DMS79 treated with DMSO at 0.1 percent for 48 hours (cell line): ENCODE measurements around the gene PNRC2.
A peak's percentile ranks its signal among the peaks of the same experiment; 100 is the strongest.

Source experiments
- DNase-seq: peaks from one replicate; lab custom pipeline; 2025; lab: John Stamatoyannopoulos, UW

The PNRC2 gene

GRCh38 chr1:23959461-23960290, at the start of gene PNRC2:
Gene PNRC2 (plus strand): TSS chr1:23959828. CDS start chr1:23961458, 1,630 bp downstream.
- DNase-seq: peak; percentile 97

DNA sequence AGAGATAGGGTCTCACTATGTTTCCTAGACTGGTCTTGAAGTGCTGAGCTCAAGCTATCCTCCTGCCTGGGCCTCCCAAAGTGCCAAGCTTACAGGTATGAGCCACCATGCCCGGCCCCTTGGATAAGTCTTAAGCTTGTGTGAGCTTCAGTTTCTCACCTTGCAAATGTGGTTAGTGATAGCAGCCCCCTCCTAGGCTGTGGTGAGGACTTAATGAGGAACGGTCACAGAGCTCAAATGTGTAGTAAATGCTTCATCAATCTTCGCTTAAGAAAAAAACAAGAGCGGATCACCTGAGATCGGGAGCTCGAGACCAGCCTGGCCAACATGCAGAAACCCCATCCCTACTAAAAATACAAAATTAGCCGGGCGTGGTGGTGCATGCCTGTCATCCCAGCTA, 49.5 kb upstream of the PNRC2 start:
- no peak for DNase-seq

DNA sequence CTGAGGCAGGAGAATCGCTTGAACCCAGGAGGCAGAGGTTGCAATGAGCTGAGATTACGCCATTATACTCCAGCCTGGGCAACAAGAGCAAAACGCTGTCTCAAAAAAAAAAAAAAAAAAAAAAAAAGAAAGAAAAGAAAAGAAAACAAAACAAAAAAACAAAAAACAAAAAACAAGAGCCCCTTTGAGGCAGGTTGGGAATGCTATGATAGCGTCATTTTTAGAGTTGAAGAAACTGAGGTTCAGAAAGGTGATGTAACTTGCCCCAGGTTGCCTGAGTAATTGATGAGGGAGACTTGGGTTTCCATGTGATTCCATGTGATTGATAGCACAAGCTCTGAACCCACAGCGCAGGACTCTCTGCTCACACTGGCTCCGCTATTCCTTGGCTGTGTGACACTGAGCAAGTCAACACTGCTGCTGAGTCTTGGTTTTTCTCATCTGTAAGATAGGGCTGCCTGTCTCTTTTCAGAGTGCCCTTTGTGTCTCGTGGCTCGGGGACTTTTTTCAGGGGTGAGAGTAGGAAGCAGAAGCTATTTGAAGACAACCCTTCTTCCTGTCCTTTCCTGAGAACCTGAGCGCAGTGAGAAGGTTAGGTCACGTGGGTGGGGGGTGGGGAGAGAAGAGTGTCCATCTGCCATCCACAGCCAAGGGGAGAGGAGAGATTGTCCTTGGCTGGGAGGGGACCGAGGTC, 48.9 kb upstream of the PNRC2 start:
- DNase-seq: no peak

GRCh38 chr1:23911921-23912320, 47.7 kb upstream of the PNRC2 start:
- no peak for DNase-seq

DNA sequence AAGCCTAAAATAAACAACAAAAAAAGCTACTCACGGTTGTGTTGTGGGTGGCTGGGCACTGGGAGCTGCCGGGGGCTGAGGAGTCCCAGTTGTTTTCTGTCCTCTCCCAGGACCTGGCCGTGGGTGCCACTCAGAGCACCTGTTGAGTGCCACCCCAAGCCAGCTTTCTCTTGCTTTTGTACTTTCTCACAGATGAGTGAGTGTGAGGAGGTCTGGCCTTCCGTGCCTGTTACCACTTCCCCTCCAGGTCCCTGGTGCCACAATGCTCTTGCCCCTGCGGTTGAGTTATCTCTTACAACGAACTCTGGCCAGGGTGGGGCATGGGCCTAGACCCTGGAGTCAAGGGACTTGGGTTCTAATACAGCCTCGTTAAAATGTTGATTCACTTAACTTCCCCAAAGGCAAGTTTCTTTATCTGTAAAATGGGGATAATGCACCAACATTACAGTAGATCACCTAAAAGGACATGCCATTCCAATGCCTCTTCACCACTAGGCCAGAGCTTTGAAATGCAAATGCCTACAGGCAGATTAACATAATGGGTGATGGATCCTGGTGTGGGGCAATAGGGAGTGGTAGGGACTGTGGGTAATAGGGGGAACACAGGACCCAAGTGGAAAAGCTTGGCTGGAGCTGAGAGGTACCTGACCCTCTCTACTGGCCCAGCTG, 46.3 kb upstream of the PNRC2 start, which contains the start of gene CNR2:
CNR2 (minus strand) TSS at position 151 of the 669 bp plus-strand sequence. CDS start 37,745 bp downstream, outside the sequence.
- DNase-seq: no peak

GRCh38 chr1:23914921-23915320, 44.7 kb upstream of the PNRC2 start:
- no peak for DNase-seq

DNA sequence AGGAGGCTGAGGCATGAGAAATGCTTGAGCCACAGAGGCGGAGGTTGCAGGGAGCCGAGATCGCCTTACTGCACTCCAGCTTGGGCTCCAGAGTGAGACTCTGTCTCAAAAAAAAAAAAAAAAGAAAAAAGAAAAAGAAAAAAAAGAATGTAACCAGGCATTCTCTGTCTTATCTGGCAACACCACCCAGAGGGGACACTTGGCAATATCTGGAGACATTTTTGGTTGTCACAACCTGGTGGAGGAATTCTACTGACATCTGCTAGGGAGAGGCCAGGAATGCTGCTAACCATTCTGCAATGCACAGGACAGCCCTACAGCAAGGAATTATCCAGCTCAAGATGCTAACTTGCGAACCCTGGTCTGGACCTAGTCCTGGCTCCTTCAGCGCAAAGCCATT, 44.2 kb upstream of the PNRC2 start:
- no peak for DNase-seq

- peak; percentile 18 for DNase-seq
These were observed 43.2 kb upstream of the PNRC2 start for GRCh38 chr1:23916209-23917131.

DNA sequence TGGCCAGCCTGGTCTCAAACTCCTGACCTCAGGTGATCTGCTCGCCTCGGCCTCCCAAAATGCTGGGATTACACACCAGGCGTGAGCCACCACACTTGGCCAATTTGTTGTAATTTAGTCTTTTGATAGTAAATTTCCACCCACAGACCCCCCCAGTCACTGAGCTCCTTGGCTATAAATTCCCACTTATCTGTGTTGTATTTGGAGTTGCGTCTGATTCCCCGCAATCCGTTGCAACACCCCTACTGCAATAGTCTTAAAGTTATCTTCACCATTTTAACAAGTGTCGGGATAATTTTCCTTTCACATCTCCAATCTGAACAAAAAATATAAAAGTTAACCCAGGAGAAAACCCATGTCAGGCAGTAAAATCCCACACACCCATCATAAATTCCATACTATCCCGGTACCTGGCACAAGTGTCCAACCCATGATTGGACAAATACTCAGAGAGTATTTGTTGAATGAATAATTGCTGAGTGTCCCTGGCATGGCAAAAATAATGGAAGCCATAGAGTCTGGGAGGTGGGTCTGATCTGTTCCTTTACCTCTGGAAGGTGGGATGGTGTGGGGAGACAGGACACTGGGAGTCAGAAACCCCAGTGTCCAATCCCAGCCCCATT, 37.2 kb upstream of the PNRC2 start:
- no peak for DNase-seq

GRCh38 chr1:23923592-23924499, 35.8 kb upstream of the PNRC2 start:
- no peak for DNase-seq

GRCh38 chr1:23924601-23925000, 35.0 kb upstream of the PNRC2 start:
- DNase-seq: no peak

GRCh38 chr1:23925279-23925678, 34.3 kb upstream of the PNRC2 start:
- no peak for DNase-seq

DNA sequence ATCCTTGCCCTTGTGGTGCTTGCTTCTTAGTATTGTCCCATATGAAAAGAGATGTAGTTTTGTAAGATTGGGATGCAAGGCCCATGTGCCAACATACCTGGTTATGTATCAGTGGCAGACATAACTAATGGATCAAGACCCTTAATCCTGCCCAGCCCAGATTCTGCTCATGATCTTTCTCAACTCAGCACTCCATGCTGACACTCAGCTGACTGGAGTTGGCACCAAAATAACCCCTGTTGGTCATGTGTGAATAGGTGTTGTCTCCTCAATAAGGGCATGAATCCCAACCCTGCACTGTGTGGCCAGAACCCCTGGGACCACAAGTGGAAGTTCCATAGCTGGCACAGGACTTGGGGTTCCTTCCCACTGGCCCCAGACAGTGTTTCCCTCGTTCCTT, 32.5 kb upstream of the PNRC2 start:
- no peak for DNase-seq

DNA sequence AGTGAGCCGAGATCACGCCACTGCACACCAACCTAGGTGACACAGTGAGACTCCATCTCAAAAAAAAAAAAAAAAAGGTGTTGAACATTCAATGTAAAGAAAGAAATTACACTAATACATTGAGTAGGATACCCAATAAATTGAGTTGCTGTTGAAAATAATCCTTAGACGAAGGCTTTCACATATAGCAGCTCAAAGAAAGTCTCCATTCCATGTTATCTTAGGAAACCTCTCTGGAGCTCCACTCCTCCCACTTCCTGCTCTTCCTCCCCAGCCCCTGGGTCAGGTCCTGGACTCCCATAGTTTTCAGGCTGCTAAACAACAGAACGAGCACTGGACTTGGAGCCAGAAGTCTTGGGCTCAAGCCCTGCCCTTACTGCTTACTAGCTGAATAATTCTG, 30.8 kb upstream of the PNRC2 start:
- DNase-seq: no peak

DNA sequence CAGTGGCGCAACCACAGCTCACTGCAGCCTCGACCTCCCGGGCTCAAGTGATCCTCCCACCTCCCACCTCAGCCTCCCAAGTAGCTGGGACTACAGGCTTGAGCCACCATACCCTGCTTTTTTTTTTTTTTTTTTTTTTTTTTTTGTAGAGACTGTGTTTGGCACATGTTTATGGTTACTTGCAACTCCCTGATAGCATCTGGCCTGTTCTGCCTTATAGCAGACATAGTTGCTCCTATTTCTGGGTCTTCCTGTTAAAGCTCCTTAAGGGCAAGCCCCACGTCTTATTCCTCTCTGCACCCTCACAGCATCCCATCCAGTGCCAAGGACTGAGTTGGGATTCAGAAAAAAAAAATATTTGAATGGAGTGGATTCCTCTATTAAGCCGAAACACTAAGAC, 29.4 kb upstream of the PNRC2 start:
- no peak for DNase-seq

GRCh38 chr1:23930861-23931490, 28.7 kb upstream of the PNRC2 start:
- DNase-seq: no peak

DNA sequence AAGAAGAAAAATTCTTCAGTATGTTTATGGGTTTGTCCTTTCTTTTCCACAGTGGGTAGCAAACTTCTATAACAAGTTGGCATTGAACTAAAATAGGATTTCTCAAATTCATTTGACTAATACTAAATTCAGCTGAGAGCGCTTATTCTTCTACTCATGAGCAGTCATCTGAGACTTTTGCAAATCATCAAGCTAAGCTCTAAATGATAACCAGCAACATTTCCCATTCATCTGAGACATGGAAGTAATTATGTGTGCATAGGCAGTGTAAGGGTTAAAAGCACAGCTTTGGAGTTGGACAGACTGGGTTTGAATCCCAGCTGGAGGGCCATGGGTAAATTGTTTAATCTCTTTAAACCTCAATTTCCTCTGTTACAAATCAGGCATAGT, 28.1 kb upstream of the PNRC2 start:
- DNase-seq: no peak

- no peak for DNase-seq
These were observed 23.0 kb upstream of the PNRC2 start for GRCh38 chr1:23936481-23937176.

- DNase-seq: no peak
These were observed 12.3 kb upstream of the PNRC2 start for GRCh38 chr1:23947366-23947765.
